GM18909 (cell line): ENCODE data around the gene RYR3.

ENCODE experiments used
- ATAC-seq: cut with Tn5 transposase; IDR thresholded peaks from one replicate; pipeline ENCODE4 v1.9.1; 2021; ENCODE audit warnings: mild to moderate bottlenecking; ENCODE audit not compliant: unreplicated experiment, poor library complexity

RYR3 gene

GRCh38 chr15:33623010-33623409 lies 312.2 kb downstream of the RYR3 start:
- no peak for ATAC-seq

GRCh38 chr15:33624439-33624838 lies 313.7 kb downstream of the RYR3 start:
- ATAC-seq, result no peak

GRCh38 chr15:33629647-33630046 lies 318.9 kb downstream of the RYR3 start:
- ATAC-seq, result no peak

GRCh38 chr15:33636234-33636633 lies 325.5 kb downstream of the RYR3 start:
- peak; percentile 71 for ATAC-seq

- ATAC-seq, result no peak
Observed at GRCh38 chr15:33636958-33637357, 326.2 kb downstream of the RYR3 start.

- peak; percentile 50 for ATAC-seq
Observed at GRCh38 chr15:33638453-33638852, 327.7 kb downstream of the RYR3 start.

GRCh38 chr15:33639051-33639450 lies 328.3 kb downstream of the RYR3 start:
- no peak for ATAC-seq

GRCh38 chr15:33639456-33639855 lies 328.7 kb downstream of the RYR3 start:
- ATAC-seq, result no peak

GRCh38 chr15:33639978-33640377 lies 329.2 kb downstream of the RYR3 start:
- ATAC-seq, result no peak

GRCh38 chr15:33641069-33641468 lies 330.3 kb downstream of the RYR3 start:
- no peak for ATAC-seq

GRCh38 chr15:33644304-33644703 lies 333.5 kb downstream of the RYR3 start:
- ATAC-seq, result no peak

GRCh38 chr15:33646744-33647143 lies 336.0 kb downstream of the RYR3 start:
- ATAC-seq, result no peak

GRCh38 chr15:33649217-33649933 lies 338.6 kb downstream of the RYR3 start:
- ATAC-seq, result no peak

- no peak for ATAC-seq
Observed at GRCh38 chr15:33654860-33655259, 344.1 kb downstream of the RYR3 start.

GRCh38 chr15:33655488-33655887 lies 344.7 kb downstream of the RYR3 start:
- no peak for ATAC-seq

GRCh38 chr15:33656168-33656567 lies 345.4 kb downstream of the RYR3 start:
- ATAC-seq, result no peak

- no peak for ATAC-seq
Observed at GRCh38 chr15:33660151-33660550, 349.4 kb downstream of the RYR3 start.

- ATAC-seq, result no peak
Observed at GRCh38 chr15:33662014-33662413, 351.2 kb downstream of the RYR3 start.

- ATAC-seq, result no peak
Observed at GRCh38 chr15:33664947-33665346, 354.2 kb downstream of the RYR3 start.

- no peak for ATAC-seq
Observed at GRCh38 chr15:33670567-33670966, 359.8 kb downstream of the RYR3 start.

- ATAC-seq, result peak; percentile 86
Observed at GRCh38 chr15:33671456-33671855, 360.7 kb downstream of the RYR3 start.

- no peak for ATAC-seq
Observed at GRCh38 chr15:33675246-33675645, 364.5 kb downstream of the RYR3 start.
